Measurements from ENCODE around the gene MDM2. TPM values are rescaled to one million over a fixed set of nuclear protein-coding genes. Genes with fewer than 3 reads are reported as not detected.

MDM2 gene
- total and polyA plus RNA-seq, 9 of the 15 experiments (the other 6 are each of a cell fraction or from before 2014, with no cell fraction given): 13.6 to 100 (median 49.0) TPM

DNA sequence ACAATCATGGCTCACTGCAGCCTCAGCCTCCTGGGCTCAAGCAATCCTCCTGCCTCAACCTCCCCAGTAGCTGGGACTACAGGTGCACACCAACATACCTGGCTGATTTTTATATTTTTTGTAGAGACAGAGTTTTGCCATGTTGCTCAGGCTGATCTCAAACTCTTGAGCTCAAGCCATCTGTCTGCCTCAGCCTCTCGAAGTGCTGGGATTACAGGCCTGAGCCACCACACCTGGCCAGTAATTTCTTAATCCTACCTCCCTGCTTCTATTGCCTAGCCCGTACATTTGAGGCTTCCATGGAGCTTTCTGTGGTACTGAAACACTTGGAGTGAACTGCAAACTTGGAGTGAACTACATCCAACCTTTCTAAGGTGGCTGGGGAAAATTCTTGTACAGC, 41.3 kb upstream of the MDM2 start:
- no peak for ATAC-seq
- no TSS peak for BruUV-seq (replicated peaks)

More for the DNA sequence above, 41.3 kb upstream of the MDM2 start:
- in situ Hi-C loops (cut with MboI) (no loop called here), intact Hi-C loops (cut with micrococcal nuclease) (no loop called here)
- H3K4me1 ChIP-seq (replicated peaks in 1 of 2; ENCODE audit: control insufficient read depth in 2 of 2, insufficient read depth in 2 of 2, low read length in 2 of 2): peaks cover 4 to 9% of the 10 kb centered on the region in 2 experiments; a peak in 4 of 5 replicates
- no peak overlapping the region for H3K9ac ChIP-seq (ENCODE audit: insufficient read depth in 1 of 2, low read depth in 2 of 2, low read length in 2 of 2)
- H2AFZ ChIP-seq (ENCODE audit: low read depth, low read length): no peak overlapping the region
- 88% methylated on average over 2 of the region's 2 CpGs for WGBS (ENCODE audit: insufficient coverage, low coverage, missing lambda C conversion rate)
- FAIRE-seq (no peak), DNase-seq (ENCODE audit: extremely low read depth in 1 of 4, low spot score in 3 of 4) (no peak)
- ChIA-PET POLR2A (no interaction called here), CTCF (ENCODE audit: low intra/inter-chr PET ratio) (no interaction called here)
- H3K4me3 ChIP-seq: no peak overlapping the region
- H3K27me3 ChIP-seq (ENCODE audit: control insufficient read depth in 2 of 2, insufficient read depth in 2 of 2, low read length in 2 of 2): no peaks in the 10 kb centered on the region
- TF ChIP-seq ESRRA (IDR thresholded peaks at IDR 0.05; ENCODE audit: borderline replicate concordance, low read depth) (no peak), CAMTA2 (CRISPR knock-in tag; conservative IDR thresholded peaks at IDR 0.05) (no peak), KLF1 (tag; IDR thresholded peaks at IDR 0.05) (no peak), CBX8 (IDR thresholded peaks at IDR 0.05; ENCODE audit: borderline replicate concordance, extremely low read depth, low read depth, low read length, poor library complexity, severe bottlenecking) (no peak), FOXK1 (CRISPR knock-in tag; IDR thresholded peaks at IDR 0.05; ENCODE audit: borderline replicate concordance) (no peak), ZKSCAN3 (CRISPR knock-in tag; IDR thresholded peaks at IDR 0.05) (no peak), ZNF3 (CRISPR knock-in tag; IDR thresholded peaks at IDR 0.05) (no peak), EP400 (IDR thresholded peaks at IDR 0.05) (no peak)
- TF ChIP-seq, protein P1, sequence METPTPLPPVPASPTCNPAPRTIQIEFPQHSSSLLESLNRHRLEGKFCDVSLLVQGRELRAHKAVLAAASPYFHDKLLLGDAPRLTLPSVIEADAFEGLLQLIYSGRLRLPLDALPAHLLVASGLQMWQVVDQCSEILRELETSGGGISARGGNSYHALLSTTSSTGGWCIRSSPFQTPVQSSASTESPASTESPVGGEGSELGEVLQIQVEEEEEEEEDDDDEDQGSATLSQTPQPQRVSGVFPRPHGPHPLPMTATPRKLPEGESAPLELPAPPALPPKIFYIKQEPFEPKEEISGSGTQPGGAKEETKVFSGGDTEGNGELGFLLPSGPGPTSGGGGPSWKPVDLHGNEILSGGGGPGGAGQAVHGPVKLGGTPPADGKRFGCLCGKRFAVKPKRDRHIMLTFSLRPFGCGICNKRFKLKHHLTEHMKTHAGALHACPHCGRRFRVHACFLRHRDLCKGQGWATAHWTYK (CRISPR knock-in tag; IDR thresholded peaks at IDR 0.05): no peak
- TF ChIP-seq, protein P2, sequence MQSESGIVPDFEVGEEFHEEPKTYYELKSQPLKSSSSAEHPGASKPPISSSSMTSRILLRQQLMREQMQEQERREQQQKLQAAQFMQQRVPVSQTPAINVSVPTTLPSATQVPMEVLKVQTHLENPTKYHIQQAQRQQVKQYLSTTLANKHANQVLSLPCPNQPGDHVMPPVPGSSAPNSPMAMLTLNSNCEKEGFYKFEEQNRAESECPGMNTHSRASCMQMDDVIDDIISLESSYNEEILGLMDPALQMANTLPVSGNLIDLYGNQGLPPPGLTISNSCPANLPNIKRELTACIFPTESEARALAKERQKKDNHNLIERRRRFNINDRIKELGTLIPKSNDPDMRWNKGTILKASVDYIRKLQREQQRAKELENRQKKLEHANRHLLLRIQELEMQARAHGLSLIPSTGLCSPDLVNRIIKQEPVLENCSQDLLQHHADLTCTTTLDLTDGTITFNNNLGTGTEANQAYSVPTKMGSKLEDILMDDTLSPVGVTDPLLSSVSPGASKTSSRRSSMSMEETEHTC (IDR thresholded peaks at IDR 0.05): no peak
- TF ChIP-seq, protein P3, sequence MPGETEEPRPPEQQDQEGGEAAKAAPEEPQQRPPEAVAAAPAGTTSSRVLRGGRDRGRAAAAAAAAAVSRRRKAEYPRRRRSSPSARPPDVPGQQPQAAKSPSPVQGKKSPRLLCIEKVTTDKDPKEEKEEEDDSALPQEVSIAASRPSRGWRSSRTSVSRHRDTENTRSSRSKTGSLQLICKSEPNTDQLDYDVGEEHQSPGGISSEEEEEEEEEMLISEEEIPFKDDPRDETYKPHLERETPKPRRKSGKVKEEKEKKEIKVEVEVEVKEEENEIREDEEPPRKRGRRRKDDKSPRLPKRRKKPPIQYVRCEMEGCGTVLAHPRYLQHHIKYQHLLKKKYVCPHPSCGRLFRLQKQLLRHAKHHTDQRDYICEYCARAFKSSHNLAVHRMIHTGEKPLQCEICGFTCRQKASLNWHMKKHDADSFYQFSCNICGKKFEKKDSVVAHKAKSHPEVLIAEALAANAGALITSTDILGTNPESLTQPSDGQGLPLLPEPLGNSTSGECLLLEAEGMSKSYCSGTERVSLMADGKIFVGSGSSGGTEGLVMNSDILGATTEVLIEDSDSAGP (CRISPR knock-in tag; IDR thresholded peaks at IDR 0.05): no peak
- H3K36me3 ChIP-seq (ENCODE audit: control insufficient read depth, insufficient read depth, low read length): peaks cover 15% of the 10 kb centered on the region; the same call in 2 of the 3 replicates
- no peaks in the 10 kb centered on the region for H4K20me1 ChIP-seq (replicated peaks; ENCODE audit: control insufficient read depth, insufficient read depth, low read length)
- H3K9me3 ChIP-seq (replicated peaks; ENCODE audit: control insufficient read depth, insufficient read depth, low read depth, low read length): no peaks in the 10 kb centered on the region
- H3K79me2 ChIP-seq (ENCODE audit: control insufficient read depth, insufficient read depth, low read length): no peaks in the 10 kb centered on the region
- H3K4me2 ChIP-seq (ENCODE audit: insufficient read depth, low read length): no peak overlapping the region
- no peak overlapping the region for H3K27ac ChIP-seq (ENCODE audit: extremely low read depth, low read depth, low read length)
- H3K9me1 ChIP-seq (ENCODE audit: control insufficient read depth, insufficient read depth, low read length): no peaks in the 10 kb centered on the region

Measured in K562 (cell line).